Neural cell (in vitro differentiated cells): Measurements from ENCODE around the gene SCARB1. TPM values are rescaled to one million over a fixed set of nuclear protein-coding genes. Genes with fewer than 3 reads are reported as not detected.

Experiments used
- H2AFZ ChIP-seq: fragments of 200-600, 300-800 bp; sonication (generic), shearing (Covaris generic); 2 replicates; pipeline ENCODE4 v1.6.0; 2014; ENCODE audit warnings: low read depth, mild to moderate bottlenecking, antibody characterized with exemption, low read length, moderate library complexity
- H3F3A ChIP-seq: fragments of 200-600 bp; shearing (Covaris generic); 2 replicates; pipeline ENCODE4 v1.6.1; 2016; ENCODE audit warnings: mild to moderate bottlenecking, moderate library complexity, mixed read lengths, antibody characterized with exemption, low read length; ENCODE audit not compliant: insufficient read depth, poor library complexity, severe bottlenecking
- H3K27ac ChIP-seq: fragments of 200-600, 300-800 bp; sonication (generic), shearing (Covaris generic); 2 replicates; pipeline ENCODE4 v1.5.1; 2014; ENCODE audit warnings: mild to moderate bottlenecking, low read length, moderate library complexity
- H3K27me3 ChIP-seq: fragments of 300-800, 200-600 bp; sonication (generic), shearing (Covaris generic); 2 replicates; pipeline ENCODE4 v1.6.0; 2014; ENCODE audit warnings: mild to moderate bottlenecking, low read depth, low read length, moderate library complexity; ENCODE audit not compliant: insufficient read depth
- H3K36me3 ChIP-seq: fragments of 300-800, 200-600 bp; sonication (generic), shearing (Covaris generic); 2 replicates; pipeline ENCODE4 v1.5.1; 2014; ENCODE audit warnings: mild to moderate bottlenecking, antibody characterized with exemption, low read length, moderate library complexity; ENCODE audit not compliant: insufficient read depth
- H3K4me2 ChIP-seq: fragments of 300-800, 200-600 bp; sonication (generic), shearing (Covaris generic); 2 replicates; pipeline ENCODE4 v1.6.0; 2014; ENCODE audit warnings: mild to moderate bottlenecking, low read length
- H3K4me3 ChIP-seq: fragments of 300-800, 200-600 bp; sonication (generic), shearing (Covaris generic); 2 replicates; pipeline ENCODE4 v1.5.1; 2014; ENCODE audit warnings: mild to moderate bottlenecking, low read length, moderate library complexity
- H3K79me2 ChIP-seq: fragments of 200-600 bp; shearing (Covaris generic); replicated peaks from 2 replicates; pipeline ENCODE4 v1.6.0; 2014; ENCODE audit warnings: mild to moderate bottlenecking, low read length, moderate library complexity; ENCODE audit not compliant: insufficient read depth
- H3K9ac ChIP-seq: fragments of 300-800, 200-600 bp; sonication (generic), shearing (Covaris generic); 2 replicates; pipeline ENCODE4 v1.6.1; 2016; ENCODE audit warnings: mild to moderate bottlenecking, low read length, mixed read lengths
- H3K9me2 ChIP-seq: fragments of 200-600 bp; shearing (Covaris generic); 2 replicates; pipeline ENCODE4 v1.6.1; 2016; ENCODE audit warnings: mild to moderate bottlenecking, low read length, mixed read lengths; ENCODE audit not compliant: insufficient read depth
- H3K9me3 ChIP-seq: fragments of 200-600, 300-800 bp; sonication (generic), shearing (Covaris generic); 2 replicates; pipeline ENCODE4 v1.6.1; 2016; ENCODE audit warnings: mild to moderate bottlenecking, mixed run types, low read length, moderate library complexity, mixed read lengths
- H4K20me1 ChIP-seq: fragments of 200-600 bp; shearing (Covaris generic); 2 replicates; pipeline ENCODE4 v1.6.1; 2016; ENCODE audit warnings: mild to moderate bottlenecking, mixed run types; ENCODE audit not compliant: insufficient read depth
- CTCF ChIP-seq: fragments of 450-650 bp; IDR thresholded peaks from 2 replicates; pipeline ENCODE4 v1.5.1; 2014; ENCODE audit warnings: antibody characterized with exemption, mild to moderate bottlenecking, moderate library complexity; ENCODE audit not compliant: poor library complexity, severe bottlenecking
- EP300 ChIP-seq: fragments of 450-650 bp; conservative IDR thresholded peaks from 2 replicates; pipeline ENCODE4 v1.6.1; 2014; ENCODE audit warnings: antibody characterized with exemption, mild to moderate bottlenecking, moderate library complexity; ENCODE audit not compliant: poor library complexity, severe bottlenecking
- EZH2 ChIP-seq: fragments of 200-600, 300-800 bp; shearing (Covaris generic), sonication (generic); IDR thresholded peaks from 2 replicates; pipeline ENCODE4 v1.6.1; 2014; ENCODE audit warnings: antibody characterized with exemption, low read length, borderline replicate concordance, mild to moderate bottlenecking; ENCODE audit not compliant: insufficient read depth, poor library complexity, severe bottlenecking
- MXI1 ChIP-seq: fragments of 450-650 bp; conservative IDR thresholded peaks from 2 replicates; pipeline ENCODE4 v1.6.1; 2014; ENCODE audit warnings: antibody characterized with exemption, mild to moderate bottlenecking; ENCODE audit not compliant: poor library complexity, severe bottlenecking
- POLR2AphosphoS5 ChIP-seq: IDR thresholded peaks from 2 replicates; pipeline ENCODE4 v1.6.1; 2012
- RAD21 ChIP-seq: fragments of 450-650 bp; conservative IDR thresholded peaks from 2 replicates; pipeline ENCODE4 v1.6.1; 2014; ENCODE audit warnings: antibody characterized with exemption, mild to moderate bottlenecking, moderate library complexity
- SMC3 ChIP-seq: fragments of 450-650 bp; conservative IDR thresholded peaks from 2 replicates; pipeline ENCODE4 v1.6.1; 2014; ENCODE audit warnings: antibody characterized with exemption, mild to moderate bottlenecking, moderate library complexity; ENCODE audit not compliant: poor library complexity
- TAF1 ChIP-seq: IDR thresholded peaks from 2 replicates; pipeline ENCODE4 v1.6.1; 2012; ENCODE audit warnings: low read depth
- polyA plus RNA-seq: library from polyadenylated mRNA; depleted of rRNA; stranded (reverse); fragments of >200 nt; gene quantifications from 2 replicates; pipeline ENCODE4 v1.2.3, GENCODE V29; 2014
- TF ChIP-seq, protein P1 (sequence below): IDR thresholded peaks from 2 replicates; pipeline ENCODE4 v1.6.1; 2012; ENCODE audit warnings: borderline replicate concordance

Gene SCARB1
- polyA plus RNA-seq, 1 donor from 2014 or later: 5.8 TPM

- Histone ChIP-seq H3K9ac (no peak overlapping the region), H3K9me2 (no peaks in the 10 kb centered on the region), H4K20me1 (no peaks in the 10 kb centered on the region), H3K4me2 (no peak overlapping the region), H3K79me2 (no peaks in the 10 kb centered on the region), H2AFZ (no peak overlapping the region), H3K27me3 (no peaks in the 10 kb centered on the region), H3K4me3 (no peak overlapping the region), H3K36me3 (no peaks in the 10 kb centered on the region), H3F3A (no peaks in the 10 kb centered on the region), H3K9me3 (no peaks in the 10 kb centered on the region), H3K27ac (no peak overlapping the region)
- no peak for TF ChIP-seq EP300
- TF ChIP-seq MXI1: no peak
- TF ChIP-seq CTCF: no peak
- TF ChIP-seq EZH2: no peak
- TF ChIP-seq, protein P1, sequence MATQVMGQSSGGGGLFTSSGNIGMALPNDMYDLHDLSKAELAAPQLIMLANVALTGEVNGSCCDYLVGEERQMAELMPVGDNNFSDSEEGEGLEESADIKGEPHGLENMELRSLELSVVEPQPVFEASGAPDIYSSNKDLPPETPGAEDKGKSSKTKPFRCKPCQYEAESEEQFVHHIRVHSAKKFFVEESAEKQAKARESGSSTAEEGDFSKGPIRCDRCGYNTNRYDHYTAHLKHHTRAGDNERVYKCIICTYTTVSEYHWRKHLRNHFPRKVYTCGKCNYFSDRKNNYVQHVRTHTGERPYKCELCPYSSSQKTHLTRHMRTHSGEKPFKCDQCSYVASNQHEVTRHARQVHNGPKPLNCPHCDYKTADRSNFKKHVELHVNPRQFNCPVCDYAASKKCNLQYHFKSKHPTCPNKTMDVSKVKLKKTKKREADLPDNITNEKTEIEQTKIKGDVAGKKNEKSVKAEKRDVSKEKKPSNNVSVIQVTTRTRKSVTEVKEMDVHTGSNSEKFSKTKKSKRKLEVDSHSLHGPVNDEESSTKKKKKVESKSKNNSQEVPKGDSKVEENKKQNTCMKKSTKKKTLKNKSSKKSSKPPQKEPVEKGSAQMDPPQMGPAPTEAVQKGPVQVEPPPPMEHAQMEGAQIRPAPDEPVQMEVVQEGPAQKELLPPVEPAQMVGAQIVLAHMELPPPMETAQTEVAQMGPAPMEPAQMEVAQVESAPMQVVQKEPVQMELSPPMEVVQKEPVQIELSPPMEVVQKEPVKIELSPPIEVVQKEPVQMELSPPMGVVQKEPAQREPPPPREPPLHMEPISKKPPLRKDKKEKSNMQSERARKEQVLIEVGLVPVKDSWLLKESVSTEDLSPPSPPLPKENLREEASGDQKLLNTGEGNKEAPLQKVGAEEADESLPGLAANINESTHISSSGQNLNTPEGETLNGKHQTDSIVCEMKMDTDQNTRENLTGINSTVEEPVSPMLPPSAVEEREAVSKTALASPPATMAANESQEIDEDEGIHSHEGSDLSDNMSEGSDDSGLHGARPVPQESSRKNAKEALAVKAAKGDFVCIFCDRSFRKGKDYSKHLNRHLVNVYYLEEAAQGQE: no peak
- TF ChIP-seq RAD21: no peak
- no peak for TF ChIP-seq POLR2AphosphoS5
- TF ChIP-seq TAF1: no peak
- no peak for TF ChIP-seq SMC3
These were observed 93.7 kb downstream of the SCARB1 start for GRCh38 chr12:124769881-124770512.

- TF ChIP-seq TAF1 (no peak), SMC3 (no peak), CTCF (no peak), POLR2AphosphoS5 (no peak), RAD21 (no peak), MXI1 (no peak), EP300 (no peak), EZH2 (no peak)
- TF ChIP-seq, protein P1: no peak
- H3K27me3 ChIP-seq: no peaks in the 10 kb centered on the region
- H3K4me2 ChIP-seq: no peak overlapping the region
- H3K27ac ChIP-seq: no peak overlapping the region
- H4K20me1 ChIP-seq: no peaks in the 10 kb centered on the region
- no peaks in the 10 kb centered on the region for H3F3A ChIP-seq
- no peaks in the 10 kb centered on the region for H3K9me2 ChIP-seq
- no peak overlapping the region for H3K4me3 ChIP-seq
- no peaks in the 10 kb centered on the region for H3K79me2 ChIP-seq
- peaks cover 8% of the 10 kb centered on the region for H3K9me3 ChIP-seq
- no peak overlapping the region for H3K9ac ChIP-seq
- H3K36me3 ChIP-seq: no peaks in the 10 kb centered on the region
- no peak overlapping the region for H2AFZ ChIP-seq
These were observed 94.5 kb downstream of the SCARB1 start for GRCh38 chr12:124769163-124769530.
